ENCODE data around the gene FBXL17. TPM values are rescaled to one million over a fixed set of nuclear protein-coding genes. Genes with fewer than 3 reads are reported as not detected.

Gene FBXL17
- total RNA-seq, 1 donor from 2014 or later = 17.5 TPM

- ATAC-seq (no peak), DNase-seq (no peak)
- Histone ChIP-seq H3K4me1 (no peaks in the 10 kb centered on the region), H3K4me3 (no peak overlapping the region), H3K27ac (no peak overlapping the region), H3K36me3 (no peaks in the 10 kb centered on the region), H3K9me3 (no peaks in the 10 kb centered on the region), H3K27me3 (no peaks in the 10 kb centered on the region)
- no peak for TF ChIP-seq CTCF (IDR thresholded peaks at IDR 0.05)
- intact Hi-C loops (cut with DNase I) = no loop called here
Measured at GRCh38 chr5:107930092-107930491, 451.8 kb downstream of the FBXL17 start.

GRCh38 chr5:107929080-107929479, 452.8 kb downstream of the FBXL17 start:
- intact Hi-C loops (cut with DNase I) = no loop called here
- ATAC-seq = no peak
- Histone ChIP-seq H3K36me3 (no peaks in the 10 kb centered on the region), H3K27ac (no peak overlapping the region), H3K4me3 (no peak overlapping the region), H3K4me1 (no peaks in the 10 kb centered on the region), H3K9me3 (no peaks in the 10 kb centered on the region), H3K27me3 (no peaks in the 10 kb centered on the region)
- no peak for TF ChIP-seq CTCF (IDR thresholded peaks at IDR 0.05)
- no peak for DNase-seq

- Histone ChIP-seq H3K9me3 (no peaks in the 10 kb centered on the region), H3K4me1 (no peaks in the 10 kb centered on the region), H3K4me3 (no peak overlapping the region), H3K36me3 (no peaks in the 10 kb centered on the region), H3K27ac (no peak overlapping the region), H3K27me3 (no peaks in the 10 kb centered on the region)
- no peak for DNase-seq
- ATAC-seq = no peak
- intact Hi-C loops (cut with DNase I) = no loop called here
- no peak for TF ChIP-seq CTCF (IDR thresholded peaks at IDR 0.05)
Measured at GRCh38 chr5:107926121-107926520, 455.8 kb downstream of the FBXL17 start.

GRCh38 chr5:107925200-107925599, 456.7 kb downstream of the FBXL17 start:
- H3K4me1 ChIP-seq = no peaks in the 10 kb centered on the region
- H3K36me3 ChIP-seq = no peaks in the 10 kb centered on the region
- H3K9me3 ChIP-seq = no peaks in the 10 kb centered on the region
- no peak for DNase-seq
- no peak overlapping the region for H3K4me3 ChIP-seq
- no peak for TF ChIP-seq CTCF (IDR thresholded peaks at IDR 0.05)
- no peak for ATAC-seq
- H3K27me3 ChIP-seq = no peaks in the 10 kb centered on the region
- no peak overlapping the region for H3K27ac ChIP-seq
- intact Hi-C loops (cut with DNase I) = no loop called here

GRCh38 chr5:107919969-107920368, 461.9 kb downstream of the FBXL17 start:
- Histone ChIP-seq H3K4me1 (no peaks in the 10 kb centered on the region), H3K27ac (no peak overlapping the region), H3K4me3 (no peak overlapping the region), H3K27me3 (no peaks in the 10 kb centered on the region), H3K36me3 (no peaks in the 10 kb centered on the region), H3K9me3 (no peaks in the 10 kb centered on the region)
- no peak for DNase-seq
- no peak for ATAC-seq
- intact Hi-C loops (cut with DNase I) = no loop called here
- no peak for TF ChIP-seq CTCF (IDR thresholded peaks at IDR 0.05)

GRCh38 chr5:107919361-107919760, 462.5 kb downstream of the FBXL17 start:
- intact Hi-C loops (cut with DNase I) = no loop called here
- no peak for DNase-seq
- Histone ChIP-seq H3K27ac (no peak overlapping the region), H3K9me3 (no peaks in the 10 kb centered on the region), H3K36me3 (no peaks in the 10 kb centered on the region), H3K4me3 (no peak overlapping the region), H3K4me1 (no peaks in the 10 kb centered on the region), H3K27me3 (no peaks in the 10 kb centered on the region)
- ATAC-seq = no peak
- no peak for TF ChIP-seq CTCF (IDR thresholded peaks at IDR 0.05)

Measured in upper lobe of right lung (tissue), 1 donor.